LNCAP (cell line): Measurements from ENCODE around the gene WDR47.

Experiments
- TF ChIP-seq, protein P1 (sequence below): fragments of 450-650 bp; IDR thresholded peaks from 2 replicates; pipeline ENCODE4 v1.5.1; 2017; ENCODE audit warnings: mild to moderate bottlenecking

WDR47 gene

DNA sequence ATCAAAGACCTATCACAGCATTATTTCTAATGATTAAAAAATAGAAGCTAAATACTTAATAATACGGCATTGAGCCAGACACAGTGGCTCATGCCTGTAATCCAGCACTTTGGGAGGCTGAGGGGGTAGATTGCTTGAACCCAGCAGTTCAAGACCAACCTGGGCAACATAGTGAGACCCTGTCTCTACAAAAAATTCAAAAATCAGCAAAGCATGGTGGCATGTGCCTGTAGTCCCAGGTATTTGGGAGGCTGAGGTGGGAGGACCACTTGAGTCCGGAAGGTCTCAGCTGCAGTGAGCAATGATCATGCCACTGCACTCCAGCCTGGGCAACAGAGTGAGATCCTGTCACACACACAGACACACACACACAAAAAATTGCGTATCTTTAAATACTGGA lies 23.2 kb upstream of the WDR47 start:
- TF ChIP-seq, protein P1, sequence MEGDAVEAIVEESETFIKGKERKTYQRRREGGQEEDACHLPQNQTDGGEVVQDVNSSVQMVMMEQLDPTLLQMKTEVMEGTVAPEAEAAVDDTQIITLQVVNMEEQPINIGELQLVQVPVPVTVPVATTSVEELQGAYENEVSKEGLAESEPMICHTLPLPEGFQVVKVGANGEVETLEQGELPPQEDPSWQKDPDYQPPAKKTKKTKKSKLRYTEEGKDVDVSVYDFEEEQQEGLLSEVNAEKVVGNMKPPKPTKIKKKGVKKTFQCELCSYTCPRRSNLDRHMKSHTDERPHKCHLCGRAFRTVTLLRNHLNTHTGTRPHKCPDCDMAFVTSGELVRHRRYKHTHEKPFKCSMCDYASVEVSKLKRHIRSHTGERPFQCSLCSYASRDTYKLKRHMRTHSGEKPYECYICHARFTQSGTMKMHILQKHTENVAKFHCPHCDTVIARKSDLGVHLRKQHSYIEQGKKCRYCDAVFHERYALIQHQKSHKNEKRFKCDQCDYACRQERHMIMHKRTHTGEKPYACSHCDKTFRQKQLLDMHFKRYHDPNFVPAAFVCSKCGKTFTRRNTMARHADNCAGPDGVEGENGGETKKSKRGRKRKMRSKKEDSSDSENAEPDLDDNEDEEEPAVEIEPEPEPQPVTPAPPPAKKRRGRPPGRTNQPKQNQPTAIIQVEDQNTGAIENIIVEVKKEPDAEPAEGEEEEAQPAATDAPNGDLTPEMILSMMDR, result no peak

DNA sequence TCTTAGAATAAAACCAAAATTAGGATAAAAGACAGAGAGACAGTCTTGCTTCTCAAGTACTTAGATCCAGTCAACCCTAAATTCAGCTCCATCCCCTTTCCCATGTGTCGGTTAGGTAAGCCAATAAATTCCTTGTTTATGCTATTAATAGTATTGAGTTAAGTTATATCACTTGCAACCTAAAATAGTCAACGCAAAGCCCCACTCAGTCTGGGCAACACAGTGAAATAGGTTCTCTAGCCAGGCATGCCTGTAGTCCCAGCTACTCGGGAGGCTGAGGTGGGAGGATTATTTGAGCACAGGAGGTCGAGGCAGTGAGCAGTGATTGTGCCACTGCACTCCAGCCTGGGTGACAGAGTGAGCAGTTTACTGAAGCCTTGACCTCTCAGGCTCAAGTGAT lies 19.3 kb upstream of the WDR47 start:
- TF ChIP-seq, protein P1, result no peak

DNA sequence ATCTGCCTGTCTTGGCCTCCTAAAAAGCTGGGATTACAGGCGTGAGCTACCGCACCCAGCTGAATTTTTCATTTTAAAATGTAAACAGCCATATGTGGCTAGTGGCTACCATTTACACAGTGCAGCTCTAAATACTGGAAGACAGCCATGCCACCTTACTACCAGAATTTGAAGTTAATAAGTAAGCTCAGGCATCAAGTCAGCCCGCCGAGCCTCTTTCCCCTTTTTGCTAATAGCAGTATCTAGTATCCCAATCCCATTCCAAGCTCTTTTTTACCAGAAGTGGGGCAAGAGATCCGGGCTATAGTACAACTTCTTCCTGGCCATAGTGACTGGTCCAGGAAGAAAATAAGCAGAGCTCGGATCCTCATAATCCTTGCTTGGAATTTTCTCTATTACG lies 18.8 kb upstream of the WDR47 start:
- TF ChIP-seq, protein P1, result no peak

DNA sequence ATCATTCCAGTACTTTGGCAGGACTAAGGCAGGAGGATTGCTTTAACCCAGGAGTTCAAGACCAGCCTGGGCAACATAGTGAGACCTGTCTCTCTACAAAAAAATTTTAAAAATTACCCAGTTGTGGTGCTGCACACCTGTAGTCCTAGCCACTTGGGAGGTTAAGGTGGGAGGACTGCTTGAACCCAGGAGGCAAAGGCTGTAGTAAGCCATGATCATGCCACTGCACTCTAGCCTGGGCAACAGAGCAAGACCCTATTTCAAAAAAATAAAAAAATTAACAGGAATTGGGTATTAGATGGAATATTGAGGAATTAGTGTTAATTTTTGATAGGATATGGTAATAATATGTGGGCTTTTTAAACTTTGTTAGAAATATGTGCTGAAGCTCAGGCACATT lies 17.1 kb upstream of the WDR47 start:
- TF ChIP-seq, protein P1, result no peak

DNA sequence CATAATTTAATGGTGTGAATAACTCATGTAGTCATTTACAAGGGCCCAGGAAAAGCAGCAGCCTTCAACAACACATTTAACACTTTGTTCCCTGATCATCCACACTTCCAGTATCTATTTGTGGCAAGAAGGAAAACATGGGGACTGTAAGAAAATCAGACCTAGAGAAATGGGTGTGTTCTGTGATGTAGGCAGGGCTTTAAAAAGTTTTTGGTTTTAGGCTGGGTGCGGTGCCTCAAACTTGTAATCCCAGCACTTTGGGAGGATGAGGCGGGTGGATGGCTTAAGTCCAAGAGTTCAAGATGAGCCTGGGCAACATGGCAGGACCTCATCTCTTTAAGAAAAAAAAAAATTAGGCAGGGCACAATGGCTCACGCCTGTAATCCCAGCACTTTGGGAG lies 14.2 kb upstream of the WDR47 start:
- TF ChIP-seq, protein P1, result no peak

DNA sequence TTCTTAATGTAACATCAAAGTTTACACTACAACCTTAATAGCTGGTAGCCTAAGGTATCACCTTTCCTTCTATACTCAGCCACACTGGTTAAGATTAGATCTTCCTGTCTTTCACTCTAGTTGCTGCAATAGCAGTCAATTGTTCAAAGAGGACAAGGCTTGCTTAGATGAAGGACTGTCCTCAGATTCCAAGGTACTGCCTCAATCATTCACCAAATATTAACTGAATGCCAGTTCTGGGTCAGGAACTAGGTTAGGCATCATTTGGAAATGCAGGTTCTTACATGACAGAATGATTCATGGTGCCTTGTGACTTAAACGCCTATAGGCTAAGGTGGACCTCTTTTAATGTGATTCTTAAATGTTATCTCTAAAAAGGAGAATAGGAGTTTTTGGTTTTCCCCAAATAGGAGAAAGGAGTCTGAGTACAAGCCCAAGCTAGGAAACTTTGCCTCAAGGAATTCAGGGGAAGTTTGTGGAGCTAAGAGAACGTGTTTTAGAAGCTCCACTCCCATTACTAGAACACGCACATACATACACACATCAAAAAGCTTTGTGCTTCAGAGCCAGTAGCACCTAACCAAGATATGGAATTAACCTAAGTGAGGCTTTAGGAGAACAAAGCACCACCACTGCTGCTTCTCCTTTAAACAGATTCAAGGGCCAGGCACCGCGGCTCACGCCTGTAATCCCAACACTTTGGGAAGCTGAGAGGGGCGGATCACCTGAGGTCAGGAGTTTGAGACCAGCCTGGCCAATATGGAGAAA lies 8.5 kb upstream of the WDR47 start:
- TF ChIP-seq, protein P1, result no peak

DNA sequence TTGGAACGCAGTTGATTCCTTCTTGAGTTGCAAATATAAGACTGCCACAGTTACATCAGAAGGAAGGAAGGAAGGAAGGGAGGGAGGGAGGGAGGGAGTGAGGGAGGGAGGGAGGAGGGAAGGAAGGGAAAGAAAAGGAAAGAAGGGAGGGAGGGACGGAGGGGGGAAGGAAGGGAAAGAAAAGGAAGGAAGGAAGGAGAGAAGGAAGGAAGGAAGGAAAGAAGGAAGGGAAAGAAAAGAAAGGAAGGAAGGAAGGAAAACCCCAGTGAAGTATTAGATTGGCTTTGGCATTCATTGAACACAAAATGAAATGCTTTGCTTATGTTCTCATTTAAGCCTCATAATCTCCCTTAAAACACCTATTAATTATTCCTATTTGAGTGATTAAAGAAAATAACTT lies 6.4 kb upstream of the WDR47 start:
- TF ChIP-seq, protein P1, result no peak

DNA sequence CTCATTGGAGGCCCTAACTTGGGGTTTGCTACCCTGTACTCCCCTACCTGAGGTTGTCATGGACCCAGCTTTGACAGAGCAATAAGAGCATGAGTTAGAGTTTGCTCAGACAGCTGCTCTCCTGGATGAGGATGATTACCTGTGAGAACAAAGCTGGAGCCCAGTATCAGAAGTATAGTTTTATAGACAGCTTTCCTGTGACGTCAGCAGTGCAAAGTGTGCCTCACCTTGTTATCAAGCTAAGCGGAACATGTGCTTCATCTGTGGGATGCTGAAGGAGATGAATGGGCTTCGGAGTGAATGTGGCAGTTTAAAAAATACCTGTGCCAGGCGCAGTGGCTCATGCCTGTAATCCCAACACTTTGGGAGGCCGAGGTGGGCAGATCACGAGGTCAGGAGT lies 5.4 kb upstream of the WDR47 start:
- TF ChIP-seq, protein P1, result no peak
